K562 (cell line): Measurements from ENCODE around the gene NKIRAS1. TPM values are rescaled to one million over a fixed set of nuclear protein-coding genes. Genes with fewer than 3 reads are reported as not detected.

Experiments used
- ATAC-seq: fragments of 200-7000 bp; cut with Tn5 transposase; 3 replicates; pipeline ENCODE4 v1.9.1; 2020; ENCODE audit warnings: moderate library complexity
- BruUV-seq: library from RNA; stranded (reverse); fragments of 400-500 nt; replicated peaks from 2 replicates; lab custom pipeline; 2021; lab: Mats Ljungman, UMichigan
- CTCF ChIA-PET: fragments of 300-600 bp; formaldehyde crosslinking; extraction: SDS; loops from one replicate; lab custom pipeline; 2021; ENCODE audit warnings: low intra/inter-chr PET ratio; lab: Yijun Ruan, JAX
- POLR2A ChIA-PET: fragments of 300-600, 350-650 bp; sonication (Branson Sonifier 250); formaldehyde crosslinking; extraction: SDS; loops from one replicate; lab custom pipeline; 2021; ENCODE audit warnings: antibody characterized with exemption, inconsistent platforms; lab: Yijun Ruan, JAX
- DNase-seq, 4 experiments: peaks; one replicate each; pipeline versions ENCODE4 v3.0.0 to v3.0.0-alpha.2; 2011 to 2018; ENCODE audit warnings: low spot score in 3 of 4, mixed read lengths in 3 of 4; ENCODE audit errors: extremely low read depth in 1 of 4
- FAIRE-seq: peaks from 2 replicates; lab custom pipeline; 2011; peaks lifted over from hg19 to GRCh38; lab: Jason Lieb, UNC
- H2AFZ ChIP-seq: 2 replicates; pipeline ENCODE4 v1.6.0; 2011; ENCODE audit warnings: low read depth, low read length, control low read depth, inconsistent platforms
- H3K27ac ChIP-seq: fragments of 200-600 bp; 3 replicates; pipeline ENCODE4 v1.8.0; 2011; ENCODE audit warnings: low read depth, mild to moderate bottlenecking, control low read depth, inconsistent platforms, low read length, moderate library complexity, mixed read lengths; ENCODE audit errors: extremely low read depth
- H3K27me3 ChIP-seq, 2 experiments: fragments of 300-600 bp in 1 of 2; 2 replicates in 1 of 2; 3 replicates in 1 of 2; pipeline versions ENCODE4 v1.6.0 to v1.8.0; 2011; ENCODE audit warnings: inconsistent platforms in 2 of 2, low read length in 2 of 2, mild to moderate bottlenecking in 1 of 2, mixed read lengths in 1 of 2, moderate library complexity in 1 of 2; ENCODE audit not compliant: control insufficient read depth in 2 of 2, insufficient read depth in 2 of 2
- H3K36me3 ChIP-seq: fragments of 300-600 bp; 3 replicates; pipeline ENCODE4 v1.8.0; 2011; ENCODE audit warnings: mild to moderate bottlenecking, low read length, inconsistent platforms; ENCODE audit not compliant: control insufficient read depth, insufficient read depth
- H3K4me1 ChIP-seq, 2 experiments: fragments of 200-600 bp in 1 of 2; replicated peaks in 1 of 2; 2 replicates in 1 of 2; 3 replicates in 1 of 2; pipeline versions ENCODE4 v1.5.1 to v1.8.0; 2011; ENCODE audit warnings: inconsistent platforms in 2 of 2, low read length in 2 of 2, mild to moderate bottlenecking in 1 of 2, mixed read lengths in 1 of 2, moderate library complexity in 1 of 2; ENCODE audit not compliant: control insufficient read depth in 2 of 2, insufficient read depth in 2 of 2
- H3K4me2 ChIP-seq: 2 replicates; pipeline ENCODE4 v1.6.1; 2011; ENCODE audit warnings: low read length, control low read depth, inconsistent platforms, mixed read lengths; ENCODE audit not compliant: insufficient read depth
- H3K4me3 ChIP-seq: fragments of 200-600 bp; sonication (generic), shearing (Covaris generic); 2 replicates; pipeline ENCODE4 v1.5.1; 2016; ENCODE audit warnings: control low read depth, inconsistent platforms
- H3K79me2 ChIP-seq: fragments of 200-600 bp; 3 replicates; pipeline ENCODE4 v1.8.0; 2011; ENCODE audit warnings: low read length, inconsistent platforms; ENCODE audit not compliant: control insufficient read depth, insufficient read depth
- H3K9ac ChIP-seq, 2 experiments: 2 replicates each; pipeline versions ENCODE4 v1.6.0 to v1.6.1; 2011; ENCODE audit warnings: low read depth in 2 of 2, low read length in 2 of 2, control low read depth in 1 of 2, inconsistent platforms in 1 of 2, mild to moderate bottlenecking in 1 of 2, mixed read lengths in 1 of 2; ENCODE audit not compliant: insufficient read depth in 1 of 2
- H3K9me1 ChIP-seq: one replicate; pipeline ENCODE4 v1.6.0; 2011; ENCODE audit warnings: inconsistent platforms, mild to moderate bottlenecking, low read length, moderate library complexity; ENCODE audit not compliant: control insufficient read depth, insufficient read depth
- H3K9me3 ChIP-seq: replicated peaks from 2 replicates; pipeline ENCODE4 v1.5.1; 2011; ENCODE audit warnings: low read depth, low read length, inconsistent platforms; ENCODE audit not compliant: control insufficient read depth, insufficient read depth
- H4K20me1 ChIP-seq: replicated peaks from 2 replicates; pipeline ENCODE4 v1.6.1; 2011; ENCODE audit warnings: low read length, inconsistent platforms, mixed read lengths; ENCODE audit not compliant: control insufficient read depth, insufficient read depth
- BCL6 ChIP-seq: fragments of 250-450 bp; sonication (Bioruptor Pico); IDR thresholded peaks from 2 replicates; pipeline ENCODE4 v1.4.0; 2020
- CREB1 ChIP-seq, 2 experiments: sonication (generic) in 1 of 2; formaldehyde crosslinking in 1 of 2; IDR thresholded peaks; 2 replicates each; pipeline versions ENCODE4 v1.6.1 to v1.8.0; 2012 to 2022; ENCODE audit warnings: inconsistent platforms in 1 of 2, mild to moderate bottlenecking in 1 of 2, missing genetic modification reagents in 1 of 2, moderate library complexity in 1 of 2
- CREBBP ChIP-seq: IDR thresholded peaks from one replicate; pipeline ENCODE4 v1.6.1; 2012; ENCODE audit warnings: low read depth, mild to moderate bottlenecking, control low read depth, inconsistent platforms, low read length
- DMBX1 ChIP-seq: fragments of 250-450 bp; sonication (Bioruptor Pico); IDR thresholded peaks from 2 replicates; pipeline ENCODE4 v1.8.0; 2022; ENCODE audit warnings: inconsistent platforms, mild to moderate bottlenecking, moderate library complexity, borderline replicate concordance
- NFXL1 ChIP-seq: fragments of 450-650 bp; formaldehyde crosslinking; IDR thresholded peaks from 2 replicates; pipeline ENCODE4 v1.4.0; 2021; ENCODE audit warnings: mild to moderate bottlenecking
- RBM22 ChIP-seq: fragments of 200-400 bp; formaldehyde crosslinking; IDR thresholded peaks from 2 replicates; pipeline ENCODE4 v1.6.1; 2018; ENCODE audit warnings: low read length, low read depth; ENCODE audit not compliant: poor library complexity, severe bottlenecking
- SMAD3 ChIP-seq: fragments of 450-650 bp; formaldehyde crosslinking; conservative IDR thresholded peaks from 2 replicates; pipeline ENCODE4 v1.4.0; 2020; ENCODE audit warnings: mild to moderate bottlenecking
- U2AF2 ChIP-seq: fragments of 200-400 bp; formaldehyde crosslinking; optimal IDR thresholded peaks from 2 replicates; pipeline ENCODE3; 2017; ENCODE audit warnings: low read depth, mild to moderate bottlenecking, low read length
- ZBTB7A ChIP-seq: IDR thresholded peaks from 2 replicates; pipeline ENCODE4 v1.6.1; 2011; ENCODE audit warnings: low read depth, mild to moderate bottlenecking, low read length, moderate library complexity, borderline replicate concordance; ENCODE audit not compliant: control insufficient read depth
- WGBS: fragments of 100-300 bp; shearing (Covaris generic); methylation state at CpG from one replicate; pipeline ENCODE4 v1.1.6; 2016; ENCODE audit warnings: low coverage, mixed read lengths; ENCODE audit not compliant: insufficient coverage; ENCODE audit errors: missing lambda C conversion rate; 5-methylcytosine and 5-hydroxymethylcytosine counted together
- in situ Hi-C: fragments of 300-500 bp; cut with MboI; formaldehyde crosslinking; loops from 4 replicates; pipeline ENCODE4 v1.15.0; 2018; ENCODE audit warnings: inconsistent platforms, mixed read lengths
- intact Hi-C: fragments of 100-400 bp; cut with micrococcal nuclease; formaldehyde crosslinking; loops from 2 replicates; pipeline ENCODE4 v1.14.2; 2022
- polyA plus RNA-seq, 8 experiments: library from polyadenylated mRNA; depleted of rRNA in 4 of 8; stranded (reverse) in 5 of 8; unstranded in 3 of 8; fragments of >200 nt; fragmentation: Nextera tagmentation in 2 of 8; fragmentation: Illumina TruSeq in 1 of 8; extraction: Ambion mirVana in 2 of 8; extraction: Trizol in 1 of 8; gene quantifications; 2 replicates each; pipeline versions ENCODE4 v1.2.1 to v1.2.3, GENCODE V29; 2011 to 2014; ENCODE audit warnings: inconsistent platforms in 1 of 8, missing spikeins in 1 of 8
- total RNA-seq, 7 experiments: library from RNA; depleted of rRNA in 6 of 7; stranded (reverse); fragments of >200 nt in 6 of 7; fragmentation: Illumina TruSeq in 2 of 7; extraction: Trizol in 2 of 7; gene quantifications; 2 replicates each; pipeline versions ENCODE4 v1.2.1 to v1.2.3, GENCODE V29; 2011 to 2021; ENCODE audit warnings: low replicate concordance in 1 of 7
- TF ChIP-seq, protein P1 (sequence below): sonication (generic); formaldehyde crosslinking; IDR thresholded peaks from 2 replicates; pipeline ENCODE4 v1.8.0; 2023; ENCODE audit warnings: mild to moderate bottlenecking, missing genetic modification reagents
- TF ChIP-seq, protein P2 (sequence below): fragments of 150-350 bp; conservative IDR thresholded peaks from 2 replicates; pipeline ENCODE4 v1.6.1; 2014; ENCODE audit warnings: low read length
- TF ChIP-seq, protein P3 (sequence below): sonication (generic); formaldehyde crosslinking; IDR thresholded peaks from 2 replicates; pipeline ENCODE4 v1.8.1; 2023; ENCODE audit warnings: mild to moderate bottlenecking, missing genetic modification reagents
- TF ChIP-seq, protein P4 (sequence below): sonication (generic); formaldehyde crosslinking; IDR thresholded peaks from 2 replicates; pipeline ENCODE4 v1.9.0; 2022; ENCODE audit warnings: mild to moderate bottlenecking, missing genetic modification reagents
- TF ChIP-seq, protein P5 (sequence below): fragments of 250-450 bp; sonication (Bioruptor Pico); IDR thresholded peaks from 2 replicates; pipeline ENCODE4 v1.8.0; 2021; ENCODE audit warnings: moderate library complexity, mild to moderate bottlenecking, inconsistent platforms

The NKIRAS1 gene
- total and polyA plus RNA-seq, 9 of the 15 experiments (the other 6 are each of a cell fraction or from before 2014, with no cell fraction given), result 5.1 to 10.3 (median 6.3) TPM

DNA sequence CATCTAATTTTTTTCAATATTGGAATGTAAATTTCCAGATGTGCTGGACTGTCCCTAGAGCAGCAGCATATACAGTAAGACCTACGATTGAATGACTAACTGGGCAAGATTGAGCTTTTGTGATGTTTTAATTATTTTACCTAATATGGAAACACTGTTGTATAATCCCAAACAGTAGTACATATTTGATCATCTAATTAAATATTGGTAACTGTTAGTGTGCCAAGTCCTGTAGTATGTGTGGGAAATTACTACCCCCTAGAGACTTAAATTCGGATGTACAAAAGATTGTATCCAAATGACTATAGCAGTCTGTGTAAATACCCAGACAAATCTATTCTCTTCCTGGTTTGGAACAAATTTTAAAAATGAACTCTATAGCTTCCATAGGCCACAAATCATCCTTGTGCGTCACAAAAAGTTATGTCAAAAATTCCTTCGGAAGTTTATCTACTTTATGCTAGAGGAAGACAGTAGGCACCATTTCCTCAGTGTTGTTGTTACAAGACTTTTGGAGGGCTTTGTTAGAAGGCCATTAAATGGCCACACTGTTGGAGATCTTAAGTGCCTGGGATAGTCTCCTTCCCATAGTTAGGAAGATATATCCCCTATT, 41.6 kb downstream of the NKIRAS1 start:
- no peaks in the 10 kb centered on the region for H4K20me1 ChIP-seq
- TF ChIP-seq, protein P1, sequence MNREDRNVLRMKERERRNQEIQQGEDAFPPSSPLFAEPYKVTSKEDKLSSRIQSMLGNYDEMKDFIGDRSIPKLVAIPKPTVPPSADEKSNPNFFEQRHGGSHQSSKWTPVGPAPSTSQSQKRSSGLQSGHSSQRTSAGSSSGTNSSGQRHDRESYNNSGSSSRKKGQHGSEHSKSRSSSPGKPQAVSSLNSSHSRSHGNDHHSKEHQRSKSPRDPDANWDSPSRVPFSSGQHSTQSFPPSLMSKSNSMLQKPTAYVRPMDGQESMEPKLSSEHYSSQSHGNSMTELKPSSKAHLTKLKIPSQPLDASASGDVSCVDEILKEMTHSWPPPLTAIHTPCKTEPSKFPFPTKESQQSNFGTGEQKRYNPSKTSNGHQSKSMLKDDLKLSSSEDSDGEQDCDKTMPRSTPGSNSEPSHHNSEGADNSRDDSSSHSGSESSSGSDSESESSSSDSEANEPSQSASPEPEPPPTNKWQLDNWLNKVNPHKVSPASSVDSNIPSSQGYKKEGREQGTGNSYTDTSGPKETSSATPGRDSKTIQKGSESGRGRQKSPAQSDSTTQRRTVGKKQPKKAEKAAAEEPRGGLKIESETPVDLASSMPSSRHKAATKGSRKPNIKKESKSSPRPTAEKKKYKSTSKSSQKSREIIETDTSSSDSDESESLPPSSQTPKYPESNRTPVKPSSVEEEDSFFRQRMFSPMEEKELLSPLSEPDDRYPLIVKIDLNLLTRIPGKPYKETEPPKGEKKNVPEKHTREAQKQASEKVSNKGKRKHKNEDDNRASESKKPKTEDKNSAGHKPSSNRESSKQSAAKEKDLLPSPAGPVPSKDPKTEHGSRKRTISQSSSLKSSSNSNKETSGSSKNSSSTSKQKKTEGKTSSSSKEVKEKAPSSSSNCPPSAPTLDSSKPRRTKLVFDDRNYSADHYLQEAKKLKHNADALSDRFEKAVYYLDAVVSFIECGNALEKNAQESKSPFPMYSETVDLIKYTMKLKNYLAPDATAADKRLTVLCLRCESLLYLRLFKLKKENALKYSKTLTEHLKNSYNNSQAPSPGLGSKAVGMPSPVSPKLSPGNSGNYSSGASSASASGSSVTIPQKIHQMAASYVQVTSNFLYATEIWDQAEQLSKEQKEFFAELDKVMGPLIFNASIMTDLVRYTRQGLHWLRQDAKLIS (CRISPR knock-in tag), result no peak
- TF ChIP-seq, protein P2, sequence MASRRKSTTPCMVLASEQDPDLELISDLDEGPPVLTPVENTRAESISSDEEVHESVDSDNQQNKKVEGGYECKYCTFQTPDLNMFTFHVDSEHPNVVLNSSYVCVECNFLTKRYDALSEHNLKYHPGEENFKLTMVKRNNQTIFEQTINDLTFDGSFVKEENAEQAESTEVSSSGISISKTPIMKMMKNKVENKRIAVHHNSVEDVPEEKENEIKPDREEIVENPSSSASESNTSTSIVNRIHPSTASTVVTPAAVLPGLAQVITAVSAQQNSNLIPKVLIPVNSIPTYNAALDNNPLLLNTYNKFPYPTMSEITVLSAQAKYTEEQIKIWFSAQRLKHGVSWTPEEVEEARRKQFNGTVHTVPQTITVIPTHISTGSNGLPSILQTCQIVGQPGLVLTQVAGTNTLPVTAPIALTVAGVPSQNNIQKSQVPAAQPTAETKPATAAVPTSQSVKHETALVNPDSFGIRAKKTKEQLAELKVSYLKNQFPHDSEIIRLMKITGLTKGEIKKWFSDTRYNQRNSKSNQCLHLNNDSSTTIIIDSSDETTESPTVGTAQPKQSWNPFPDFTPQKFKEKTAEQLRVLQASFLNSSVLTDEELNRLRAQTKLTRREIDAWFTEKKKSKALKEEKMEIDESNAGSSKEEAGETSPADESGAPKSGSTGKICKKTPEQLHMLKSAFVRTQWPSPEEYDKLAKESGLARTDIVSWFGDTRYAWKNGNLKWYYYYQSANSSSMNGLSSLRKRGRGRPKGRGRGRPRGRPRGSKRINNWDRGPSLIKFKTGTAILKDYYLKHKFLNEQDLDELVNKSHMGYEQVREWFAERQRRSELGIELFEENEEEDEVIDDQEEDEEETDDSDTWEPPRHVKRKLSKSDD, result no peak
- TF ChIP-seq SMAD3, result no peak
- TF ChIP-seq CREB1 (IDR thresholded peaks at IDR 0.05), result no peak
- TF ChIP-seq CREB1 (CRISPR knock-in tag; IDR thresholded peaks at IDR 0.05), result no peak
- TF ChIP-seq, protein P3, sequence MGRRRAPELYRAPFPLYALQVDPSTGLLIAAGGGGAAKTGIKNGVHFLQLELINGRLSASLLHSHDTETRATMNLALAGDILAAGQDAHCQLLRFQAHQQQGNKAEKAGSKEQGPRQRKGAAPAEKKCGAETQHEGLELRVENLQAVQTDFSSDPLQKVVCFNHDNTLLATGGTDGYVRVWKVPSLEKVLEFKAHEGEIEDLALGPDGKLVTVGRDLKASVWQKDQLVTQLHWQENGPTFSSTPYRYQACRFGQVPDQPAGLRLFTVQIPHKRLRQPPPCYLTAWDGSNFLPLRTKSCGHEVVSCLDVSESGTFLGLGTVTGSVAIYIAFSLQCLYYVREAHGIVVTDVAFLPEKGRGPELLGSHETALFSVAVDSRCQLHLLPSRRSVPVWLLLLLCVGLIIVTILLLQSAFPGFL, result no peak
- no peak for TF ChIP-seq RBM22
- TF ChIP-seq BCL6 (CRISPR knock-in tag), result no peak
- TF ChIP-seq, protein P4, sequence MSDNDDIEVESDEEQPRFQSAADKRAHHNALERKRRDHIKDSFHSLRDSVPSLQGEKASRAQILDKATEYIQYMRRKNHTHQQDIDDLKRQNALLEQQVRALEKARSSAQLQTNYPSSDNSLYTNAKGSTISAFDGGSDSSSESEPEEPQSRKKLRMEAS (CRISPR knock-in tag), result no peak
- no peak for TF ChIP-seq NFXL1 (CRISPR knock-in tag)
- TF ChIP-seq, protein P5, sequence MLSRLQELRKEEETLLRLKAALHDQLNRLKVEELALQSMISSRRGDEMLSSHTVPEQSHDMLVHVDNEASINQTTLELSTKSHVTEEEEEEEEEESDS, result no peak
- TF ChIP-seq DMBX1 (CRISPR knock-in tag), result no peak
- TF ChIP-seq CREBBP, result no peak
- TF ChIP-seq U2AF2, result no peak
- TF ChIP-seq ZBTB7A, result no peak

More for the DNA sequence above, 41.6 kb downstream of the NKIRAS1 start:
- H3K4me2 ChIP-seq, result no peak overlapping the region
- no peaks in the 10 kb centered on the region for H3K36me3 ChIP-seq
- ChIA-PET CTCF (no interaction called here), POLR2A (no interaction called here)
- 72% methylated on average over 4 of the region's 4 CpGs for WGBS
- no peaks in the 10 kb centered on the region for H3K27me3 ChIP-seq
- ATAC-seq, result no peak
- H3K27ac ChIP-seq, result no peak overlapping the region
- H3K79me2 ChIP-seq, result peaks cover 14% of the 10 kb centered on the region; the same call in 2 of the 3 replicates
- BruUV-seq, result no TSS peak
- in situ Hi-C loops (no loop called here), intact Hi-C loops (loop anchor here (10.0 kb wide), 1 partner anchor 160 kb away; no protein-coding TSS in a partner anchor)
- H3K4me1 ChIP-seq, result peaks cover 0 to 3% of the 10 kb centered on the region in 2 experiments; a peak in 2 of 5 replicates
- no peak overlapping the region for H3K9ac ChIP-seq
- no peak for DNase-seq
- H2AFZ ChIP-seq, result no peak overlapping the region
- no peaks in the 10 kb centered on the region for H3K9me3 ChIP-seq
- no peak for FAIRE-seq
- no peaks in the 10 kb centered on the region for H3K9me1 ChIP-seq
- no peak overlapping the region for H3K4me3 ChIP-seq
